HG02571 (cell line): ENCODE measurements around the gene CYP4B1.
"Not testable (repeated sequence)": the region's sequence is repeated elsewhere in the genome, so short reads cannot be mapped to it uniquely, and the experiment has no call there.

Experiments
- ATAC-seq: cut with Tn5 transposase; IDR thresholded peaks from one replicate; pipeline ENCODE4 v1.9.1; 2021; ENCODE audit warnings: mild to moderate bottlenecking, moderate library complexity; ENCODE audit not compliant: unreplicated experiment

Gene CYP4B1

DNA sequence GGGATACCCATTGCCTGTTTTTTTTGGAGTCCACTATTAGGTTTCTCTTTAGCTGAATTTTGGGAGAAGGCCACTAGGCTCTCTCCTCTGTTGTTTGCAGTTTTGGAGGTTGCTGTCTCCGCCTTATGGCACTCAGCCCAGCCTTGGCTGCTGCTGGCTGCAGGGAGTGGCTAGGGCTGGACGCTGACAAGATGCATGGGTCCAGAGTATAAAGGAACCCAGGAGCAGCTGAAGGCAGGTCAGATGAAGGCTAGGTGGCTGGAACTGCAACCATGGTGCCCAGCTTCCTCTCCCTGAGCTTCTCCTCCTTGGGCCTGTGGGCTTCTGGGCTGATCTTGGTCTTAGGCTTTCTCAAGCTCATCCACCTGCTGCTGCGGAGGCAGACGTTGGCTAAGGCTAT is at the start of gene CYP4B1:
TSS of gene CYP4B1 (plus strand) at position 237 of the 400 bp plus-strand sequence. CDS start at position 273, 36 bp downstream.
- ATAC-seq: no peak

DNA sequence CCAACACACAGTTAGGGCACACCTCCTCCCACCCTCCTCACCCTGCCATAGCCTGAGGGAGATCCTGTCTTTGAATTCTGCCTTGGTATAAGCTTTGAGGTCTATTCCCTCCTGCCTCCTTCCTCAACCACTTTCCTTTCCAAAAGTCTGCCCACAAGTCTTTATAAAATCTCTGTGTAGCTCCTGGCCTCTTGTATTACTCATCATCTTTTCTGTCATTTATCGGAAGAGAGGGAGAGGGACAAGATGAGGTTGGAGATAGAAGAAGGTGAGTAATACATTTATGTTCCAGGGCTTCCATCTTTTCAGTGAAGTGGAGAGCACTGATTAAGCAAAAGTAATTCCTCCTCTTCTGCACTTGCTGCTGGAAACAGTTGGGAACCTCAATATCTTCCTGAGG is 49.4 kb upstream of the CYP4B1 start:
- no peak for ATAC-seq

DNA sequence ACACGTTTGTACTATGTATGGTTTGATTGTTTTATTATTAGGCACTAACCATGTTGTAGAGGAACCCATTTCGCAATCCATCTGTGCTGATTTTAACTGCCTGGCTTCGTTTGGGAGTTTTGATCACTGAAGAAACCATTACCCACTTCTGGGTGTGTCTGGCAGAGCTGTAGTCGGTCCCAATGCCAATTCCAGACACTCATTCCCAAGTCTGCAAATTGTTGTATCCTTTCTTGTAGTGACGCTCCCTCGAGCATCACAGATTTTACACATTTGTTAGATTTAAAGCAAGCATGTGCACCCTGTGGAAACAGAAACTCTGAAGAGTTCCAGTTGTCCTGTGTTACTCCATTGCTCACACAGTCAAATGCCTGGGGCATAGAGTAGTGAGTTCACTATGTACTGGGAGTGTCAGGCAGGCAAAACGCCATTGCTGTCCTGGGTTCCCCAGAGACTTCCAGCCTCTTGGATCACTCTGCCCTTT is 48.9 kb upstream of the CYP4B1 start:
- no peak for ATAC-seq

DNA sequence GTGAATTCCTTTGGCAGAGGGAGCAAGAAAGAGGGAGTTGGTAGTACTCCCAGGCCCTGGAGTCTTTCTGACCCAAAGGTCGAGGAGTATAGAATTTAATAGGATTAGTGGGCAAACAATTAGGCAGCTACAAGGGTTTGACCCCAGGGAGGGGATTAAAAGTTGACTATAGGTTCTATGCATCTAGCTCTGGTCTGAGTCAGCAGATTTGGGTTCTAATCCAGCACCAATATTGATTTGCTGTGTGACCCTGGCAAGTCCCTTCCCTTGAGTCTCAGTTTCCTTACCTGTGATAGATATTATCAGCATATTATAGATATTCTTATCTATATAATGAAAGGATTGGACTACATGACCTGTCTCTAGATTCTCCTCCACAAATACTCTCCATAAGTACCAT is 44.9 kb upstream of the CYP4B1 start:
- no peak for ATAC-seq

DNA sequence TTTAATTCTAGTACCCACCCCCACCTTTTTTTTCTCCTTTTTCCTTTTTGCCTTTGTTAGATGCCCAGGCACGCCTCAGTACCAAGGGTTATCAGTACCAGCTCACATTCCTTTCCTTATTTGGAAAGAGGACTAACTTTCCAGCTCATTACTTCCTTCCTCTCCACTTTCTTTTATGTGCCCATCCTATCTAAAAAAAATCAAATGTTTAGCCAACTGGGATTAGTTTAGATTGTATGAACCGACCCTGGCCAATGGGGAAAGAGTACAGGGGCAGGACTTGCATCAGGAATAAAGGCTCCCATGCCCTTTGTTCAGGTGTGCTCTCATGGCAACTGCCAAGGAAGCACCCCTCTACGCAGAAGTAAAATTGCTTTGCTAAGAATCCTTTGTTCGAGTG is 44.1 kb upstream of the CYP4B1 start:
- not testable (repeated sequence) for ATAC-seq

DNA sequence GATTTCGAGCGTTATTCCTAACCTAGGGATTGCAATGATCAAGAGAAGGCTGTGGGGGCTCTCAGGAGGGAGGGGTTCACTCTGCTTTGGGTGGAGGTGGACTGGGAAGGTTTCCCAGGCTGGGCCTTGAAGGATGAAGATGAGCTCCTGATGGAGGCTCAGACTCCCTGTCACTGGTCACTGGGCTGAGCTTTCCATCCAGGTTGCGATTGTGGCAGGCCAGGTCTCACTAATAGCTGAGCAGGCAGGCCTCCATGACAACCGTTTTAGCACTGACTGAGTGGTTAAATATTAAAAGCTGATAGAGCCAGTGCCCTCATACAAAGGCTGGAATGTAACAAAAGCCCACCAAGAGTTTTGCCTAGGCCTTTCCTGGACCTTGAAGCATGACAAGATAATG is 43.7 kb upstream of the CYP4B1 start:
- ATAC-seq: no peak

DNA sequence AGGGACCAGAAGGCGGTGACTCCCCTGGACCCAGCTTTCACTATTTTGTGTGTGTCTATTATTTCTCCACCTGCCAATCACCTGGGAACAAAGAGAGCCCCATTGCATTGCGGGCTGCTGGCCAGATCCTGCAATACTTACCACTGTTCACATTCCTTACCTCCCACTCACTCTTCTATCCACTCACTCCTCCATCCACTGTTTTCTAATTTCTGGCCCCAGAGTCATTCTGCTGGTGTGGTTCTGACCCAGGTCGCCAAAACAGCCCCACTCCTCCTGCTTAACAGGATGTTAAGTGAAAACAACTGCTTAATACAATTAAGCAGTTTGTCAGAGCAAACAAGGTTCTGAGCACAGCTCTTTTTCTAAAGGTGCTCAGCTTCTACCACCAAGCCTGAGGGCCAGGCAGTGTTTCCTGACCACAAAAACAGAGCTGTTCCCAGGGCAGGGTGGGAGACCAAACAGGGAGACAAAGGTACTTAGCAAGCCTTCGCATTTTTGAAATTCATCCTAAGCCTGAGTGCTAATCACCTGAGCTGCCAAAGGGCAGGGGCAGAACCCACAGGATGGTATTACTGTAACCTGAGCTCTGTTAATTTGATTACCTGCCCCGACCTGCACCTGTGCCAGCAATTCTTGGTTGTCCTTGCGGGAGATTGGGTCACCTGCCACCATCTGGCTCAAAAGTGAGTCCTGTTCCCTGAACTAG is 41.4 kb upstream of the CYP4B1 start:
- no peak for ATAC-seq

DNA sequence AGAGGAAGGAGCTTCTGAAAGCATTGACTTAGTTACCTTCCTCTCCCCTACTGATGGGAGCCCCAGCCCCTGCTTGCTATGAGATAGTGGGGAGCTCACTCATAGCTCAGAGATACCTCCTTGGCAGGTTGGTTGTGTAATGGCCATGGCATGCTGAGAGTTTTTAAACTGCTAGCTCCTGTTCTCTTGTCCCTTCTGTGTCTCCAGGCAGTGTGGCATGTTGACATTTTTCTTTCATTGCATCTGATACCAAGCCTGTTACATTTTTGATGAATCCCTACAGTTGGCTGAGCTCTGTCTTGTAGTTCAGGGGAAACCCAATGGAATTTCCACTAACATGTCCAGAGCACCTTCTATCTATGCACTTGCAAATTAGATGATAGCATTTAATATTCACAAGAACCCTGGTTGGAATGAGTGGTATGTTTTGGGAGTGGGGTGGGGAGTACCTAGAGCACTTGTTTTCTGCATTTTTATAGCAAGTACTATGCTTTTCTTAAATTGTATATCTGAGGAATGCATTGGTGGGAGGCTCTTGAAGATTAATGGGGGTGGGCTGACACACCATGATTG is 40.8 kb upstream of the CYP4B1 start:
- no peak for ATAC-seq

DNA sequence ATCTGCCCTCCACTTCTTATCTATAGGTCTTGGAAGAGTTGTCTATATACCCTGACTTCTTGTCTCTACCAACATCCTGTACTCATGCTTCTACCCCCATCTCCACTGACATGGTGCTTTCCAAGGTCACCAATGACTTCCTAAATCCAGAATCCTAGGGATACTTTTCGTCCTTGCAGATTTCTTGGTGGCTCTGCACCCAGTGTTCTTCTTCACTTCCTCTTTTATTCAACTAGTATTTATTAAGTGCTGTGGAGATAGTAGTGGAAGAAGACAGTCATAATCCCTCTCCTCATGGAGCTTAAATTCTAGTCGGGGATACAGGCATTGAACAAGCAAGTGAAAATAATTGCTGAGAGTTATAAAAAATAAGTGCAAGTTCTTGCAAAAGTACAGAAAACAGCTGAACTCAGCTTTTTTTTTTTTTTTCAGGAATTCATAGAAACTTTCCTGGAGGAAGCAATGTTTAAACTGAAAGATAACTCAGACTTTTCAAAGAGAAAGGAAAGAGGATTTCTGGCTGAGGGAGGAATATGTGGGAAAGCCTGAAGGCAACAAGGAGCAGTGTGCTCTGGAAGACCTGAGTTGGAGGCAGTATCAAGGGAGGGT is 38.2 kb upstream of the CYP4B1 start:
- no peak for ATAC-seq

DNA sequence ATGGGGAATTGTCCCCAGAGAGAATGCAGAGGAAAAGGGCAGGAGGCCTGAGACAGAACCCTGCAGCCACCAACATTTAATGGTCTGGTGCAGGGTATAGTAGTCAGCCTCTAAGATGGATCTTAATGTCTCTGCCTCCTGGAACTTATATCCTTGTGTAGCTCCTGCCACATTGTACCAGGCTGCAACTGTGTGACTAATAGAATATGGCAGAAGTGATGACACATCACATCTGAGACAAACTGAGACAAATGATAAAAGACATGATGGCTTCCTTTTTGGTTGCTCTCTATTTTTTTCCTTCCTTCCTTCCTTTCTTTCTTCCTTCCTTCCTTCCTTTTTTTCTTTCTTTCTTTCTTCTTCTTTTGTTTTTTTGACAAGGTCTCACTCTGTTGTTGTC is 37.1 kb upstream of the CYP4B1 start:
- no peak for ATAC-seq

DNA sequence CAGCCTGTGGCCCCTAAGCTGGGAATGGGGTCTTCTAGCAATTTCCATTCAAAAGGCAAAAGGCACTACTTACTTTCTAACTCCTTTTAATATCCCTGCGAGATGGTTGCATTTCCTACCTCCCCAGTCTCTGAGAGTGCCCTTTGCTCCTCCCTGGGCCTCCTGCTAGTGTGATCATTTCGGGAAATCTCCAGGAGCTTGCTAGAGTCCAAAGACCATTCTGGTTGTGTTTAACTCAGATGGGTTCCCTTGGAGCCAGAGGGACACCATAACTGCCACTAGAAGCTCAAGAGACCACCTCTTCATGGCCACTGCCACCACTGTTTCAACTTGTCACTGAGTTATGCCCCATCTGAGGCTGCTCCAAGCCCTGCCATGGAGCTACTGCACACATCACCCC is 34.4 kb upstream of the CYP4B1 start:
- no peak for ATAC-seq

DNA sequence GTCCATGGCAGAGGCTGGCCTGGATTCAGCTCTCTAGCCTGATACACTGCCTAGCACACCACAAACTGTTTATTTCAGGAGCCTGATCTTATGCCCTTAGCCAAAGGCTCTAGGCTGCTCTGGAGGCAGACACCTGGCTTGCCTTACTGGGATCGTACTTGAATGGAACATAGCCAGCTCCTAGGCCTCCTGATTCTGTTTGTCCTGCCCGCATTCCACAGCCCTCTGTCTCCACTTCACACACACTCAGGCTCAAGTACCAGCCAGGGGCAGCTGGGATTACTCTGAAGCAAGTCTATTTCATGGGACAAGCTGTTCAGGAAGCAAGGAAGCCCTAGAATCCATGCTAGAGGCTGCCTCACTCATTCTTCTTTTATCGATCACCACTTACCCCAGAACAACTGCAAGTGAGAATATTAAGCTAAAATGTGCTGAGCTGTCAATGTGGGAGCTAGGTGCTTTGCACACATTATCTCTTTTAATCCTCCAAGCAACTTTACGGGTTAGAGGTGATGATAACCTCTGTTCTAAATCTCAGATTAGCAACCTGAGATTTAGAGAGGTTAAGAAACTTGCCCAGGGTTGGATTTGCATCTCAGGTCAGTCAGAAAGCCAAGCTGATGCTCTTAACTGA is 31.1 kb upstream of the CYP4B1 start:
- ATAC-seq: no peak

DNA sequence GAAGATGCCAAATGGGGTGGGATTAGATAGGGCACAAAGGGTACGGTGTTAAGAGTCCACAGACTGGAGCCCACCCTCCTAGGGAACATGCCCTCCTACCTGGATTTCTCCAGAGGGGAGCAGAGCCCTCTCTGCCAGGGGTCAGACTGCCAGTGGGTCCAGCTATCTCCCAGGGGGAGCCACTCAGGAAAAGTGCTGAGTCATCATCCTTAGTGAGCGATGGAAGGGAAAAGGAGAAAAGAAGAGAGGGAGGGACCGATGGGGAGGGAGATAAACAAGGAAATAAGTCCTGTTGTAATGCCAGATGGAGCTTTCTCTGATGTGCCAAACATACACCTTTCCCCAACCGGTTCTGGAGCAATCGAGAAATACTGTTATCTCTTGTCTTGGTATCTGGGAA is 30.4 kb upstream of the CYP4B1 start:
- ATAC-seq: no peak

DNA sequence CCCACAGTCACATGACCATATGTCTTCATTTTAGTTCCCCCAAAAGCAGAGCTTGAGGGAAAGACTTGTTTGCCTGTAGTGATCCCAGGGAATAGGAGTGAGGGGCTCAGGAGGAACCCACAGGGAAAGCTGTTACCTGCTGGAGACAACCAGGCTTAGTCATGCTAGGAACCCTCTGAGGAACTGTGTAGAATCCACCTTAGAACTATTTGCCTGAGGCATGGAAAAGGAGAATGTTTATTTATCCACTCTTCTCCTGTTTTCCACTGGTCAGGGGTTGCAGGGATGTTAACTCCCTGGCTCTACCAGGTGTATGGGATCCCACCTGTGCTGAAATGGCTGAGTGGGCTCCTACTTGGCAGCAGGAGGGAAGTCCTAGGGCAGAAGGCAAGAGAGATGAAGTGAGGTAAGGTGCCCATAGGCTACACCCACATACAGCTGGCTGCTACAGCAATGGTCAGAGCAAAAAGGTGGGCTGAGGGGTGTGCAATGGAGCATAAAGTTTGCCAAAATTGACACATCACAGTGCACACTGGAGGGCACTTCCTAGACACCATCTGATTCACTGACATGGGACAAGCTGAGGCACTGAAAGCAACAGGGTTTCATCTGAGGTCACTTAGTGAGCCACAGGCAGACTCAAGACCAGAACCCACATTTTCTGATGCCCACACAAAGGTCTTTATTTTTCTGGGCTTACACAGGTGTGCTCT is 29.7 kb upstream of the CYP4B1 start:
- no peak for ATAC-seq

DNA sequence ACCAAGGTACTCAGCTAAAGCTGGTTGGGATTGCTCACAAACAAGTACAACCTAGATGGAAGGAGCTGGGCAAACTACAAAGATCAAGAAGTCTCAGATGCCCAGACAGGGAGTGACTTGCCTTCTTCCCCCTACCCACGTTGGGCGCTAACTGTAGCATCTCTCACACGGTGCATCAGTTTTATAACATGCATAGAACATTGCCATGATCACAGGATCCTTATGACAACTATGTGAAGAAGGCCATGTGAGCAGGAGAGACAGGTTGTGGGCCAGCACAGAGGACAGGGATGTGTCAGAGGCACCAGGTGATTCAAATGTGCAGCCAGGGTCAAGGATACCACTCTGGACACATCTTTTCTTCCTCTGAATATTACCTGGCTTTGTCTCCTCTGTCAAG is 28.3 kb upstream of the CYP4B1 start:
- ATAC-seq: no peak

DNA sequence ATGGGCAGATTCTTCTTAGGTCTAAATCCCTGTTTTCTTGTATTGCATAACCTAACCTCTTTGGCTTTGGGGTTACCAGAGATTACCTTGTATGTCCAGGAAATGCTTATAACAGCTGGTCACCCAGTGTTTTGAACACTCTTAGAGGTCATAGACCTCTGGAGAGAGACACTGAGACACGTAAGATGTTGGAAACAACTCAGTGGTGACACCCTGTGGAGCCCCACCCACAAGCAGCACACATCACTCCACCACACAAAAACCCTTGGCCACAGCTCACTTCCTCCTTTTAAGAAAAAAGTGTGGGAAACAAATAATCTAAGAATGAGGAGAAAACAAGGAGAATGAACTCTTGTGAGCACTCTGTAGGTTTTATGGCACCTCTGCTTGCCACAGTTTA is 26.3 kb upstream of the CYP4B1 start:
- no peak for ATAC-seq

DNA sequence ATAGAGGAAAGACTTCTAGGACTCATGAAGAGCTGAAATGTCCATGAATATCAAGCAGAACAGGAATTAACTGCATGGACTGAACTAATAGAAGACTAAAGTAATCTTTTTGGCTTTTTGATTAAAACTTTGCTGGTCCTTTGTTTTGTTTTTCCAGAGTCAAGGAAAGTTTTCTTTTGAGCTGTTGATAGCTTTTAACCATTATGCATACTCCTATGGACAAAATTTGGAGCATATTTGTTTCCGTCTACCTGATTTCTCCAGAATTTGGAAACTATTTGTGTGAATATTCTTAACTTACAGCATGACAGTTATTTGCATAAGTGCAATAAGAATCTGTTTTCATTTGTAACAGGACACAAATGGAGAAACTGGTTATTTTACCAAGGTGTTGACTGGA is 24.5 kb upstream of the CYP4B1 start:
- ATAC-seq: no peak

DNA sequence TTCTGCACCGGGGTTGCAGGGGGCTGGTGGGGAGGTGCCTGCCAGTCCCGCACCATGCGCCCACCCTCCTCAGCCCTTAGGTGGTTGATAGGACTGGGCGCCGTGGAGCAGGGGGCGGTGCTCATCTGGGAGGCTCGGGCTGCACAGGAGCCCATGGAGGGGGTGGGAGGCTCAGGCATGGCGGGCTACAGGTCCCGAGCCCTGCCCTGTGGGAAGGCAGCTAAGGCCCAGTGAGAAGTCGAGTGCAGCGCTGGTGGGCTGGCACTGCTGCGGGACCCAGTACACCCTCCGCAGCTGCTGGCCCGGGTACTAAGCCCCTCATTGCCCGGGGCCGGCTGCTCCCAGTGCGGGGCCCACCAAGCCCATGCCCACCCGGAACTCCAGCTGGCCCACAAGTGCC is 20.4 kb upstream of the CYP4B1 start:
- ATAC-seq: not testable (repeated sequence)

DNA sequence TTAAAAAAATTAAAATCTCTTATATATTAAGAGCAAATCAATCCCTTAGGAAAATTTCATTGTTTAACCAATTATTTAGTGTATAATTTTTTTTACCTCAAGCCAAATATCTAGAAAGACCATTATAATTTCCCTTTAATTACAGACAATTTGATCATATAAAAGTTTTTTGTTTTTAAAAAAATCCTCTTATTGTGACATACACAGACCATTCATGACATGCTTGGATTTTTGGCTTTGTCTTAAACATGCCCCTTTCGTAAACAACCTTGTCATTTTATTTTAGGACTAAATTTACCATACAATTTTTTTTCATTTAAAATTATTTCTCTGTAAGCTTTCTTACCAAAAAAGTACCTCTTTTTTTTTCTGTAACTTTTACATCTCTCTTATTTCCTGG is 14.2 kb upstream of the CYP4B1 start:
- no peak for ATAC-seq

DNA sequence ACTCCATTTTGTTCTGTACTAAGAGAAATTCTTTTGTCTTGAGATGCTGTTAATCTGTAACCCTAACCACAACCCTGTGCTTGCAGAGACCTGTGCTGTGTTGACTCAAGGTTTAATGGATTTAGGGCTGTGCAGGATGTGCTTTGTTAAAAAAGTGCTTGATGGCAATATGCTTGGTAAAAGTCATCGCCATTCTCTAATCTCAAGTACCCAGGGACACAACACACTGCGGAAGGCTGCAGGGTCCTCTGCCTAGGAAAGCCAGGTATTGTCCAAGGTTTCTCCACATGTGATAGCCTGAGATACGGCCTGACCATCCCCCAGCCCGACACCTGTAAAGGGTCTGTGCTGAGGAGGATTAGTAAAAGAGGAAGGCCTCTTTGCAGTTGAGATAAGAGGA is 10.2 kb upstream of the CYP4B1 start:
- not testable (repeated sequence) for ATAC-seq

DNA sequence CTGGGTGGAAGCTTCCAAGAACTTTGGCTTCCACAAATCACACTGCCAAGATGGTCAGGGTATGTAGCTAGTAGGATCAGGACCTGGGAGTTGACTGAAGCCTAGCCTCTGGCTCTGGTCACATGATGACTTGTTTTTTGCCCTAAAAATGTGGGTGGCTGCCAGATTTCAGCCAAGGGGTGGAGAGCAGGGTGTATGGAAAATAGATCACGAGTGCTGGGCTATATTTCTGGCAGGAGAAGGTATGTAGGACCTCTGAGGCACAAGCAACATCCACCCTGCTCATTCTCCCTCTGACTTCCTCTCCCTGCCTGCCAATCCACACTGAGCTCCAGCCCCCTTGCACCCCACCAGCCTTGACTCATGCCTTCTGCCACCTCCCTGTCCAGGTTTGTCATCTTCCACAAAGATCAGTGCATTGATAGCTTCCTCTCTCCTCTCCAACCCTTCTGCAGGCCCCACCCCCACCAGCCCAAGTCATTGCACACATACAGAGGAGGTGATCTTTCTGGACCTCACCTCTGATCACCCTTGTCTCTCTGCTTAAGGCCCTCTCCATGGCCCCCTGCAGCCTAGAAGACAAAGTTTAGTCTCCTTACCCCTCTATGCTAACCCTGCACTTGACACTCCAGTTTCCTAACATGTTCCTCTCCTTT is 8.3 kb upstream of the CYP4B1 start:
- ATAC-seq: no peak
